HEK293 (cell line): Measurements from ENCODE around the gene PARG.
"Not testable (repeated sequence)": the region's sequence is repeated elsewhere in the genome, so short reads cannot be mapped to it uniquely, and the experiment has no call there.

Experiments used
- OVOL3 ChIP-seq: fragments of 450-650 bp; formaldehyde crosslinking; IDR thresholded peaks from 2 replicates; pipeline ENCODE4 v1.5.1; 2016; ENCODE audit warnings: missing biosample characterization, missing genetic modification characterization
- ZBTB7A ChIP-seq: fragments of 450-650 bp; formaldehyde crosslinking; IDR thresholded peaks from 2 replicates; pipeline ENCODE4 v1.5.1; 2016; ENCODE audit warnings: low read depth, missing biosample characterization, missing genetic modification characterization
- ZNF133 ChIP-seq: fragments of 450-650 bp; formaldehyde crosslinking; IDR thresholded peaks from 2 replicates; pipeline ENCODE4 v1.5.1; 2016; ENCODE audit warnings: missing biosample characterization, missing genetic modification characterization
- ZNF302 ChIP-seq: fragments of 450-650 bp; formaldehyde crosslinking; IDR thresholded peaks from 2 replicates; pipeline ENCODE4 v1.5.1; 2016; ENCODE audit warnings: missing biosample characterization, missing genetic modification characterization, low read depth
- ZNF350 ChIP-seq: fragments of 450-650 bp; formaldehyde crosslinking; IDR thresholded peaks from 2 replicates; pipeline ENCODE4 v1.5.0; 2017; ENCODE audit warnings: missing biosample characterization, mild to moderate bottlenecking, missing genetic modification characterization
- ZNF544 ChIP-seq: fragments of 450-650 bp; formaldehyde crosslinking; IDR thresholded peaks from 2 replicates; pipeline ENCODE4 v1.5.0; 2017; ENCODE audit warnings: missing biosample characterization, missing genetic modification characterization
- ZNF600 ChIP-seq: fragments of 450-650 bp; formaldehyde crosslinking; IDR thresholded peaks from 2 replicates; pipeline ENCODE4 v1.5.1; 2016; ENCODE audit warnings: missing biosample characterization, missing genetic modification characterization
- TF ChIP-seq, protein P1 (sequence below): fragments of 450-650 bp; formaldehyde crosslinking; IDR thresholded peaks from 2 replicates; pipeline ENCODE4 v1.5.1; 2016; ENCODE audit warnings: missing biosample characterization, missing genetic modification characterization
- TF ChIP-seq, protein P2 (sequence below): fragments of 450-650 bp; formaldehyde crosslinking; IDR thresholded peaks from 2 replicates; pipeline ENCODE4 v1.5.1; 2016; ENCODE audit warnings: missing biosample characterization, missing genetic modification characterization
- TF ChIP-seq, protein P3 (sequence below): fragments of 450-650 bp; formaldehyde crosslinking; IDR thresholded peaks from 2 replicates; pipeline ENCODE4 v1.5.1; 2016; ENCODE audit warnings: missing biosample characterization, missing genetic modification characterization, low read depth

DNA sequence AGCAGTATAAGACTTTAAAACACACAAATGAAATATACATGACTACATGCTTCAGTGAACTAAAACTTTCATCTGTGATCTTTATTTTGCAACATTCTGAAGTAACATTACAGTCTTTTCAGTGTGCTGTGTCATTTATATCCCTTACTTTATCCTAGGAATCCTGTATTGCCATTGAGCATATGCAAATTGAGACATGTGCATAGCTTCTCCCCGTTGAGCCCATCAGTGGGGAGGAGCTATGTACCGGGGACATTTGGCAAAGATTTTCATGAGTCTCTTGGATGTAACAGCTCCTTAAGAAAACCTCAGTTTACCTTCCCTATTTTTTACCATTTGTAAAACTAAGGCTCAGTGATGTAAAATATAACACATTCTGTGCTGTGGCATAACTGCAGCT lies 29.6 kb upstream of the PARG start:
- TF ChIP-seq, protein P1, sequence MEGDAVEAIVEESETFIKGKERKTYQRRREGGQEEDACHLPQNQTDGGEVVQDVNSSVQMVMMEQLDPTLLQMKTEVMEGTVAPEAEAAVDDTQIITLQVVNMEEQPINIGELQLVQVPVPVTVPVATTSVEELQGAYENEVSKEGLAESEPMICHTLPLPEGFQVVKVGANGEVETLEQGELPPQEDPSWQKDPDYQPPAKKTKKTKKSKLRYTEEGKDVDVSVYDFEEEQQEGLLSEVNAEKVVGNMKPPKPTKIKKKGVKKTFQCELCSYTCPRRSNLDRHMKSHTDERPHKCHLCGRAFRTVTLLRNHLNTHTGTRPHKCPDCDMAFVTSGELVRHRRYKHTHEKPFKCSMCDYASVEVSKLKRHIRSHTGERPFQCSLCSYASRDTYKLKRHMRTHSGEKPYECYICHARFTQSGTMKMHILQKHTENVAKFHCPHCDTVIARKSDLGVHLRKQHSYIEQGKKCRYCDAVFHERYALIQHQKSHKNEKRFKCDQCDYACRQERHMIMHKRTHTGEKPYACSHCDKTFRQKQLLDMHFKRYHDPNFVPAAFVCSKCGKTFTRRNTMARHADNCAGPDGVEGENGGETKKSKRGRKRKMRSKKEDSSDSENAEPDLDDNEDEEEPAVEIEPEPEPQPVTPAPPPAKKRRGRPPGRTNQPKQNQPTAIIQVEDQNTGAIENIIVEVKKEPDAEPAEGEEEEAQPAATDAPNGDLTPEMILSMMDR (tag by site-specific recombination) = not testable (repeated sequence)
- not testable (repeated sequence) for TF ChIP-seq ZNF133 (tag by site-specific recombination); ZBTB7A (tag by site-specific recombination); ZNF600 (tag by site-specific recombination); OVOL3 (tag by site-specific recombination); ZNF350 (tag by site-specific recombination); ZNF544; ZNF302 (tag by site-specific recombination)
- TF ChIP-seq, protein P2, sequence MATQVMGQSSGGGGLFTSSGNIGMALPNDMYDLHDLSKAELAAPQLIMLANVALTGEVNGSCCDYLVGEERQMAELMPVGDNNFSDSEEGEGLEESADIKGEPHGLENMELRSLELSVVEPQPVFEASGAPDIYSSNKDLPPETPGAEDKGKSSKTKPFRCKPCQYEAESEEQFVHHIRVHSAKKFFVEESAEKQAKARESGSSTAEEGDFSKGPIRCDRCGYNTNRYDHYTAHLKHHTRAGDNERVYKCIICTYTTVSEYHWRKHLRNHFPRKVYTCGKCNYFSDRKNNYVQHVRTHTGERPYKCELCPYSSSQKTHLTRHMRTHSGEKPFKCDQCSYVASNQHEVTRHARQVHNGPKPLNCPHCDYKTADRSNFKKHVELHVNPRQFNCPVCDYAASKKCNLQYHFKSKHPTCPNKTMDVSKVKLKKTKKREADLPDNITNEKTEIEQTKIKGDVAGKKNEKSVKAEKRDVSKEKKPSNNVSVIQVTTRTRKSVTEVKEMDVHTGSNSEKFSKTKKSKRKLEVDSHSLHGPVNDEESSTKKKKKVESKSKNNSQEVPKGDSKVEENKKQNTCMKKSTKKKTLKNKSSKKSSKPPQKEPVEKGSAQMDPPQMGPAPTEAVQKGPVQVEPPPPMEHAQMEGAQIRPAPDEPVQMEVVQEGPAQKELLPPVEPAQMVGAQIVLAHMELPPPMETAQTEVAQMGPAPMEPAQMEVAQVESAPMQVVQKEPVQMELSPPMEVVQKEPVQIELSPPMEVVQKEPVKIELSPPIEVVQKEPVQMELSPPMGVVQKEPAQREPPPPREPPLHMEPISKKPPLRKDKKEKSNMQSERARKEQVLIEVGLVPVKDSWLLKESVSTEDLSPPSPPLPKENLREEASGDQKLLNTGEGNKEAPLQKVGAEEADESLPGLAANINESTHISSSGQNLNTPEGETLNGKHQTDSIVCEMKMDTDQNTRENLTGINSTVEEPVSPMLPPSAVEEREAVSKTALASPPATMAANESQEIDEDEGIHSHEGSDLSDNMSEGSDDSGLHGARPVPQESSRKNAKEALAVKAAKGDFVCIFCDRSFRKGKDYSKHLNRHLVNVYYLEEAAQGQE (tag by site-specific recombination) = not testable (repeated sequence)
- TF ChIP-seq, protein P3, sequence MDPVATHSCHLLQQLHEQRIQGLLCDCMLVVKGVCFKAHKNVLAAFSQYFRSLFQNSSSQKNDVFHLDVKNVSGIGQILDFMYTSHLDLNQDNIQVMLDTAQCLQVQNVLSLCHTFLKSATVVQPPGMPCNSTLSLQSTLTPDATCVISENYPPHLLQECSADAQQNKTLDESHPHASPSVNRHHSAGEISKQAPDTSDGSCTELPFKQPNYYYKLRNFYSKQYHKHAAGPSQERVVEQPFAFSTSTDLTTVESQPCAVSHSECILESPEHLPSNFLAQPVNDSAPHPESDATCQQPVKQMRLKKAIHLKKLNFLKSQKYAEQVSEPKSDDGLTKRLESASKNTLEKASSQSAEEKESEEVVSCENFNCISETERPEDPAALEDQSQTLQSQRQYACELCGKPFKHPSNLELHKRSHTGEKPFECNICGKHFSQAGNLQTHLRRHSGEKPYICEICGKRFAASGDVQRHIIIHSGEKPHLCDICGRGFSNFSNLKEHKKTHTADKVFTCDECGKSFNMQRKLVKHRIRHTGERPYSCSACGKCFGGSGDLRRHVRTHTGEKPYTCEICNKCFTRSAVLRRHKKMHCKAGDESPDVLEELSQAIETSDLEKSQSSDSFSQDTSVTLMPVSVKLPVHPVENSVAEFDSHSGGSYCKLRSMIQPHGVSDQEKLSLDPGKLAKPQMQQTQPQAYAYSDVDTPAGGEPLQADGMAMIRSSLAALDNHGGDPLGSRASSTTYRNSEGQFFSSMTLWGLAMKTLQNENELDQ (tag by site-specific recombination) = not testable (repeated sequence)
